Measurements from ENCODE around the gene ST14.

ST14 gene

DNA sequence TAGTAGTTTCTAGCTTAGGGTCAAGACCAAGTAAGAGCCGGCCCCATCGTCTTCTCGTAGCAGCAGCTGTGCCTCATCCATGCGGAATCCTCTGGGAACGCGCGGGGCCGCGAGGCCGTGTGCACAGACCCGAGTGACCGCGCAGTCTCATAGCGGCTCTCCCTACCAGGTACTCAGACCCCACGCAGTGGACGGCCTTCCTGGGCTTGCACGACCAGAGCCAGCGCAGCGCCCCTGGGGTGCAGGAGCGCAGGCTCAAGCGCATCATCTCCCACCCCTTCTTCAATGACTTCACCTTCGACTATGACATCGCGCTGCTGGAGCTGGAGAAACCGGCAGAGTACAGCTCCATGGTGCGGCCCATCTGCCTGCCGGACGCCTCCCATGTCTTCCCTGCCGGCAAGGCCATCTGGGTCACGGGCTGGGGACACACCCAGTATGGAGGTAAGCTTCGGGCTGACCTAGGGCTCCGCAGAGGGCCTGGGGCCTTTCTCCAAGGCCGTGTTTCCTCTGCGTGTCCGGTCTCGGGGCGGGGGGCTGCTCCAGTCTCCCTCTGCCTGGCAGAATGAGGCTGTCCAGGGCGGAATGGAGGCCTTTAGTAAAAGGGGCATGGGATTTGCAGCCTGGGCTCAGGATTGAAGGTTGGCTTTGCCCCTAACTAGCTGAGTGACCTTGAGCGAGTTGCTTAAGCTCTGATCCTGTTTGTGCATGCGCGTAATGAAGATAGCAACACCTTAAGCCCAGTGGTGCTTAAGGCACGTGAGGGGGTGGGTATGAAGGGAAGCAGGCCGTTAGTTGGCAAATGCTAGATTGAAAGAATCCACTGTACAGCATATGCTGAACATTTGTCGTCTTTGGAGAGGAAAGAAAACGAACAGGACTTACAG lies 48.9 kb downstream of the ST14 start:
- DNase-seq (ENCODE audit: low read depth in 2 of 2), result no peak

DNA sequence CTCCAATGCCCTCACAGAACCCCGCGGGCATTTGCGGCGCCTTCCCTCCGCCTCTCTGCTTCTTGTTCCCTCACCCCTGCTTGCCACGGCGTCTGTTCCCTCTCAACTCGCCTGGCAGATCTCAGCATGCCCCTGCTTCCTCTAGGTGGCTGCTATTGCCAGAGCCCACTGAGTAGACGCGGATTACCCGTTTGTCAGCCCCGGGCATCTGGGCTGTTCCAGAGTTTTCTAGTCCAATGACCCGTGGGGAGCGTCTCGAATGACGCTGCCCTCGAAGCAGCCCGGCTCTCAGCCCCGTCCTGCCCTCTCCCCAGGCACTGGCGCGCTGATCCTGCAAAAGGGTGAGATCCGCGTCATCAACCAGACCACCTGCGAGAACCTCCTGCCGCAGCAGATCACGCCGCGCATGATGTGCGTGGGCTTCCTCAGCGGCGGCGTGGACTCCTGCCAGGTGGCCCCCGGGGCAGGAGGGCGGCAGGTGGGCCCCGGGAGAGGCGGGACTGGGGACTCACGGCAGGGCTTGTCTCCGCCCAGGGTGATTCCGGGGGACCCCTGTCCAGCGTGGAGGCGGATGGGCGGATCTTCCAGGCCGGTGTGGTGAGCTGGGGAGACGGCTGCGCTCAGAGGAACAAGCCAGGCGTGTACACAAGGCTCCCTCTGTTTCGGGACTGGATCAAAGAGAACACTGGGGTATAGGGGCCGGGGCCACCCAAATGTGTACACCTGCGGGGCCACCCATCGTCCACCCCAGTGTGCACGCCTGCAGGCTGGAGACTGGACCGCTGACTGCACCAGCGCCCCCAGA lies 49.7 kb downstream of the ST14 start:
- DNase-seq (ENCODE audit: low read depth in 2 of 2), result no peak

DNA sequence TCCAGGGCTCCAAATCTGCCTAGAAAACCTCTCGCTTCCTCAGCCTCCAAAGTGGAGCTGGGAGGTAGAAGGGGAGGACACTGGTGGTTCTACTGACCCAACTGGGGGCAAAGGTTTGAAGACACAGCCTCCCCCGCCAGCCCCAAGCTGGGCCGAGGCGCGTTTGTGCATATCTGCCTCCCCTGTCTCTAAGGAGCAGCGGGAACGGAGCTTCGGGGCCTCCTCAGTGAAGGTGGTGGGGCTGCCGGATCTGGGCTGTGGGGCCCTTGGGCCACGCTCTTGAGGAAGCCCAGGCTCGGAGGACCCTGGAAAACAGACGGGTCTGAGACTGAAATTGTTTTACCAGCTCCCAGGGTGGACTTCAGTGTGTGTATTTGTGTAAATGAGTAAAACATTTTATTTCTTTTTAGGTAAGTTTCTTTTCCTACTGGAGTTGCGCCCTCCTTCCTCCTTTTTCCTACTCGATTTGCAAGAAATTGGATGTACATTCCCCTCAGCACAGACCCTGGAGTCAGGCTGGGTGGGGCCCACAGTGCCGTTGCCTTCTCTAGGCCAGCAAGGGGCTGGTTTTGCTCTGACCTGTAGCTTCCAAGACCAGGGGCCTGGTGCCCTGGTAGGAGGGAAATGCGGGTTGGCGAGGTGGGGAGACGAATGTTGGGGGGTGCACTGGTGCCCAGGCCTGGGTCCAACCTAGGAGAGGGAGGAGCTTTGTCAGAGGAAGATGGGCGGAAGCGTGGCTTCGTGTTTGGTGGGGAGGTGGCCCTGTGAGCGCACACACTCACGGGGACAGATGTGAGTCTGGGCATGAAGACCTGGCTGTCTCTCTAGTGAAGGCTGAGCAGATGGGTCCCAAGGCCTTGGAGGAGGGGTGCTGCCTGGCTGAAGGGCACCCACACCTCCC lies 50.6 kb downstream of the ST14 start:
- no peak for DNase-seq (ENCODE audit: low read depth in 2 of 2)

DNA sequence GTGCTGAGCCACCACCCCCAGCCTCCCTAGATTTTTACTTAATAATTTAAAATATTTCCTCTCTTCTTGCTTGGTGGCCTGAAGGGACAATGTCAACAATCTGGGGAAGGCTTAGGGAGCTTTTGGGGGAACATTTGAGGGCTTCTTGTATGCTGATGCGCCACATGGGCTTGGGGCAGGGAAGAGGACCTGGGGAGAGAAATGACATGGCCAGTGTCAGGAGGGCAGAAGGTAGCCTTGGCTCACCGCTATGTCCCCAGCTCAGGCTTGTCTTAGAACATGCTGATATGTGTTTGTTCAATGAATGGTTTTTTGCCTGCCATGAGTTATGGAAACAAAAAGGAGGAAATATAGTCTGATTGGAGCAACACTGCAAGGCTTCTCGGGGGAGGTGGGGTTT lies 51.6 kb downstream of the ST14 start:
- DNase-seq (ENCODE audit: low read depth in 2 of 2), result no peak

DNA sequence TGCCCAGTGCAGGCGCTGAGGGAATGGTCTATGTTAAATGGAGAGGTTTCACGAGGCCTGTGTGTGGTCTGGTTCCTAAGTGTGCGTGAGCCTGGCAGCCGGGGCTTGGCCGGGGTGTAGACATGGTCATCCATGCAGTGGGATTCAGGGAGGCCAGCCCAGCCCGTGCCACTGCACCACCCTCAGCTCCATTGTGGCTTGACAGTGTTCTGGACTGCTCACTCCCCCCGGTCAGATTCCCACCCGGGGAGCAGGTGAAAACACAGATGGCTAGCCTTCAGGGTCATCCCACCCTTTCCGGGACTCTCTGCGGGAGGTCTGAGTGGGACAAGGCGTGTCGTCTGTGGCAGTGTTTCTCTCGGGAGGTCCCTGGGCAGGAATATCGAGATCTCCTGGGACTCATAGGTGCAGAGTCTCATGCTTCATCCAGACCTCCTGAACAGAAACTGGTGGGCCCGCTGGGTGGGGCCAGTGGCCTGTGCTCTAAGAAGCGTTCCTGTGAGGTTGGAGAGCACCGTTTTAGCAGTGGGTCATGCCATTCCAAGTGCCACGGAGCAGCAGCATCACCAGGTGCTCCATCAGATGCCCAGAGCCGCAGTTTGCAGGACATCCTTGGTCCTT lies 52.3 kb downstream of the ST14 start:
- no peak for DNase-seq (ENCODE audit: low read depth in 2 of 2)

DNA sequence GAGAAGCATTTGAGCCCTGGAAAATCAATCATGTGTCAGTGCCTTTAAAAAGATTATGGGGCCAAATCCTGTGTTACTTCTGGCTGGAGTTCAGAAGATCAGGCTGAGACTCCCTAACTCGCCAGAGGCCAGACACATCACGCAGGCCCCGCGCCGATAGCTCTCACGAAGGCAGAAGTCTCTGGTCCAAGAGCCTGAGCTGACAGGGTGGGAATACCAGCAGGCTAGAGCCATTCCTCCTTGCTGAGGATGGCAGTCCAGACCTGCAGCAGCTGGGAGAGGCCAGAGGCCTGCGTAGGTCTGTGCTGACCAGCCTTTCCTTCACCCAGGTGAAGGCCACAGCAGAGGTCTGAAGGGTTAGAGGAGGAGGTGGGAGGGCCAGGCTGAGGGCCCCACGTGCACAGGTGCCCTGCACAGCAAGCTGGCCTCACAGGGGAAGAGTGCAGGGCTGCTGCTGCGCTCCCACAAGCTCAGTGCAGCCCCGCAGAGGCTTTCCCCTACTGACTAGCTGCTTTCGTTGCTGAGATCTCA lies 52.9 kb downstream of the ST14 start:
- no peak for DNase-seq (ENCODE audit: low read depth in 2 of 2)

DNA sequence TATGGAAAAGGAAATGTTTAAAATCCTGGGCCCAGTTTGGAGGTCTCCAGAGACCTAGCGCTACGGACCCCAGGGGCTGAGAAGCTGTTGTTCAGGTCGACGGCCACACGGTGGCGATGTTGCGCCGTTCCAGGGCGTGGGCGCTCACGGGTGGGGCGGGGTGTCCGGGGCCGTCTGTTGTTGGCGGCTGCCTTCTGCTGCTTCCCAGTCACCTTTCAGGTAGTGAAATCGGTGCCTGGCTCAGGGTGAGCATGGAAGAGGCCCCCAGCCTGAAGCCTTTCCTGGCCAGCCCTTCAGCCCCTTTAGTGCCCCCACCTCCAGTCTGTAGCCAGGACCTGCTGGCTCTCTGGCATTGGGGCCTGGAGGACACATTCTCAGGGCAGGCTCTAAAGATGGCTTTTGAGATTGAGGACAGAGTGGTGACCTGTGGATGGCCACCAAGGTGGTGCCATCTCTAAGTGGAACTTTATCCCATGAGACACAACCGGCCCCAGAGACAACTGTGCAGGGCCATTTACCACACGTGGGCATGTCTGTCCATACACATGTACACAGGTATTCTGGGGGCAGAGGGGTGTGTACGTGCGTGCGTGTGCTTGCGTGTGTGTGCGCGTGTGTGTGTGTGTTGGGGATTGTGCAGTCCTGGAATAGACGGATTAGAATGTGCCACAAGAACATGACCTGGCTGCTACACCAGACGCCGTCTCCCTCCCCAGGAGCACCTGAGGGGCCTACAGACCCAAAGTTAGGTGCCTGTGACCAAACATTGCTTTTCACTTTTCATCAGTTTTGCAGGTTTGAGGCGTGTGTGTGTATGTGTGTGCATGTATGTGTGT lies 53.8 kb downstream of the ST14 start:
- DNase-seq (ENCODE audit: low read depth in 2 of 2), result peak in 1 of 2 experiments; percentile 2

DNA sequence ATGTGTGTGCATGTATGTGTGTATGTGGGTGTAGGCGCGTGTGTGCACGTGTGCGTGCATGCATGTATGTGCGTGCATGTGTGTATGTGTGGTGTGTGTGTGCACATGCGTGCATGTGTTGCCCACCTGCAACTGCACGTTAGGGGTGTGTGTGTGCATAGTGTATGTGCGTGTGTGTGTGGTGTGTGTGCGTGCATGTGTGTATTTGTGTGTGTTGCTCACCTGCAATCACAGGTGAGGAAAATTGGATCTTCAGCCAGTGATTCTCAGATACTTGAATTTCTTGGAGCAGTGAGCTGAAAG lies 54.3 kb downstream of the ST14 start:
- no peak for DNase-seq (ENCODE audit: low read depth in 2 of 2)

DNA sequence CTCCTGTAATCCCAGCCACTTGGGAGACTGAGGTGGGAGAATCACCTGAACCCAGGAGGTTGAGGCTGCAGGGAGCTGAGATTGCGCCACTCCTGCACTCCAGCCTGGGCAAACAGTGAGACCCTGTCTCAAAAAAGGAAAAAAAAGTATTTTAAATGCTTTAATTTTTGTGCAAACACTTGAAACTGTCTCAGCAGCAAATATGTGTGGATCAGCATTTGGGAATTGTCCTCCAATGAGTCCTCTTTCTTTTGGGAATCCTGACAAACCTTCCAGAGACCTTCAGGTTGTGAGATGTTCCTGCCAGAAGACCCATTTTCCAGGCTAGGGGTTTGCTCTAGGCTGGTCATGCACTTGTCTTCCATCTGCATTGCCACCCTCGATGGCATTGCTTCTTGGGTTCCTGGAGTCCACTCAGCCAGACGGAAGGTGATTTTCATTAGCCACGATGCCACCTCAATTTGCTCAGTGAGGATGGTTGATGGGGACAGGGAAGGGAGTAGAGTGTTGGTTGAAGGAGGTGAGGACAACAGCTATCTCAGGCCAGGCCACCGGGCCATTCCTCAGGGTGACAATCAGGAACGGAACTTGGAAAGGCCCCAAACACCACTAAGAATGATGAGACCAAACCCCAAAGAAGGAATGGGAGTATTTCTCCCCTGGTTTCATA lies 55.4 kb downstream of the ST14 start:
- no peak for DNase-seq (ENCODE audit: low read depth in 2 of 2)

DNA sequence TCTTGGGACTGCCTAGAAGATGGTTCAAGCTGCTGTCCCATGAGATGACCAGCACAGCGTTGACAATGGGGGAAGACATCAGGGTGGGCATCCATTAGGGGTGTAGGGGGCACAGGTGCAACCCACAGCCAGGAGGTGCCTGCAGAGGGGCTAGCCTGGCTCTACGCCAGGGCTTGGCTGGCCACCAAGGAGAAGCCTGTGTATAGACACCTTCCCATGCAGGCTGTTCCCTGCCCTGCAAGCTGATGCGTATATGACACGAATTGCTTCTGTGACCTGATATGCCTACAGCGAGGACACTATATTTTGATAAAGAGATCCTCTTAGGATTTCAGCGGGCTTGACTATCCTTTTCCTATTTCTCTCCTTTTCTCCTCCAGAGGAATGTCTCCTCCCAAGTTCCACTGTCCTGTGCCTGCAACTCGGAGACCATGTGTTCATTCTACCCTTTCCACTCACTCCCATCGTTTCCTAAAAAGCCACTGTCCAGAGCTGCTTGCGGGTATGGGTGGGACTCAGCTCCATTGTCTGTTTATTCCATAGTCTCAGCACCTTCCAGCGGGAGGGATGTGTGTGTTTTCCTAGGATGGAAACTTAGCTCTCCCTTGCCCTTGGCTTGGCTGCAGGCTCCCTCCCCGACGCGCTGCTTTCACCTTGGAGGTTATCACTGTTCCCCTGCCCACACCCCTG lies 56.1 kb downstream of the ST14 start:
- no peak for DNase-seq (ENCODE audit: low read depth in 2 of 2)

DNA sequence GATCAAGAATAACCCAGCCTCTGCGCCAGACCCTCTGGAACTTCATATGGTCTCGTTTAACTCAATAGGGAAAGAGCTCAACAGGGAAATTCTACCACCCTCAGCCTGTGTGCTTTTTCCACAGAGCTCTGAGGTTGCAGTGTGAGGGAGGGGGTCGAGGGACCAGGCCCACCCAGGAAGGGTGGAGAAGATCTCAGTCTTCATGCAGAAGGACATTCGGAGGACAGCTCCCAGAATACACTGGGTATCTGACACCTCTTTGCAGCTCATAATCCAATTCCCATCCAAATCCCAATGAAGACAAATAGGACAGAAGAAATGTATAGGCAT lies 56.6 kb downstream of the ST14 start:
- DNase-seq (ENCODE audit: low read depth in 2 of 2), result no peak

DNA sequence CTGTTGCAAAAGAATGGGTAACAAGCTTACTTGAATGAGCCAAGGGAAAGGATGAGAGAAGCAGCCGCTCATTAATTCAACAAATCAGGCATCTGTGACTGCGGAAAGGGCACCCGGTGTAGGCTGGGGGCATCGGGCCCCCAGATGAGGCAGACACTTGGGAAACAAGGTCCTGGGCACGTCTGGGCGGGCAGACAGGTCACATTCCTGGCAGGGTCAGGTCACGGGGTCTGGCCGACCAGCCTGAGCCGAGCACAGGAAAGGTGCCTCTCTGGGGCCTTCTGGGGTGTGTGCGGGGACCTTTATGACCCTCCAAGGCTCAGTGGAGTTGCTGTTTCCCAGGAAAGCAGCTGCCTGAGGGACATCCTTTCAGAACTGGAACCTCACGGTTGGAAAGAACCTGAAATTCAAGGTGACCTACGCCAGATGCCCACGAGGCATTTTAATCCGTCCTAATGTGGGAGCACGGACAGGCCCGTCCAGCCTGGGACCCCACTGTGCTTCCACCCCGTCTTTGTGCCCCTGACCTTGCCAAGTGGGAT lies 57.1 kb downstream of the ST14 start:
- no peak for DNase-seq (ENCODE audit: low read depth in 2 of 2)

DNA sequence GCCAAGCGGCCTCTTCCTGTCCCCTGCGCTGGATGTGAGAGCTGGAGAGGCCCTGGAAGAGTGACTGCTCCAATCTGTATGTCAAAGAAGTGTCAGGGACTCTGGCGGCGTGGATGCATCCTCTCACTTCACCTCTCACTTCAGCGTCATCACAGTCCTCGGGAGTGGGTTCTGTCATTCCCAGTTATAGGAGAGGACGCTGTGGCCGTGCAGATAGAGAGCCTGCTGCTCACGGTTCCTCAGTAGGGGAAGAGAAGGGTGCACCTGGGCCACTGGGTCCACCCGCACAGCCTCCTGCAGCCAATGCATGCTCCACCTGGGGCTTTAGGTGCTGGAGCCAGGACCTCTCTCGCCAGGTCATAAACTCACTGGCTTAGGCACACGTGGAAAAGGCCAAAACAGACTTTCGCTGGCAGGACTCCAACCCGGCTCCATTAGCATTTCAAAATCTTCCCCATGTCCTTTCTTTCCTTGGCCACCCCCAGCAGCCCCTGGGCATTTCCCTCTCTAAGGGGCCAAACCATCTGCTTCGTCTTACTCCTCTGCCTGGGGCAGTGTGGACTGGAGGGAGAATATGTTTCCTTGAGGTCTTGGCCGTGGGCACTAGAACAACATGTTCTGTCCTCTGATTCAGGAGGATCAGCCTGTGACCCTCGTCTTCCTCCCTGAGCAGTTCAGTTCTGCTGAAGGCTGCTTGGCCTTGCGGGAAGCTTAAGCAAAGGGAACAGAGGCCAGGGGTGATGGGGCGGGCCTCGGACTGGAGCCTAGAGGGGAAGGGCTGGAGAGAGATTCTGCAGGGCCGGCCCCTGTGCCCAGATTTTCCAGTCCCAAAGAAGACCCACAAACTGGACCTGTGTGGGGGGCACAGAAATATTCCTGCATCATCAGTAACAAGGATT lies 57.8 kb downstream of the ST14 start:
- no peak for DNase-seq (ENCODE audit: low read depth in 2 of 2)

DNA sequence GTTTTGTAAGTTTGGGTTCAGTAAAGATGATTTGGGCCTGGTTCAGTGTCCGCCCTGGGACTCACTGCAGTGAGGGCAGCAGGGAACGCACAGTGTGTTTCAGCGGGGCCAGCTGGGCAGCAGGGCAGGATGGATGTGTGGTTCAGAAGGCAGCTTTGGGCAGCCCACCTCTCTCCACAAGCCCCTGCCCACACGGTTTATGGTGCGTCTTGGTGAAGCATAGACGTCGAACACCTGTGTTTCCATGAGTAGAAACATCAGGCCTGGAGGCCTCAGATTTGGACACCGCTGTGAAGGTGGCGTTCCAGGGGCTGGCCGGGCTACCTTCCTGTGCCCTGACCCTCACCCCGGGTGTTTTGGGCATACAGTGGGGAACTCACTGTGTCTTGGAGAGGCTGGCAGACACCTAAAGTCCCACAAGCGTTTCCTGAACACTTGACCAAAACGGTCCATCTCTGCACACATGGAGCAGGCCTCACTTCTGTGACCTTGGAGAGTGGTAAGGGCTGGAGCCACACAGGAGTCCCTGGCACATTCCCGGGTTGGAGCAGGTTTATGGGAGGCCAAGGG lies 59.0 kb downstream of the ST14 start:
- DNase-seq (ENCODE audit: low read depth in 2 of 2), result no peak

DNA sequence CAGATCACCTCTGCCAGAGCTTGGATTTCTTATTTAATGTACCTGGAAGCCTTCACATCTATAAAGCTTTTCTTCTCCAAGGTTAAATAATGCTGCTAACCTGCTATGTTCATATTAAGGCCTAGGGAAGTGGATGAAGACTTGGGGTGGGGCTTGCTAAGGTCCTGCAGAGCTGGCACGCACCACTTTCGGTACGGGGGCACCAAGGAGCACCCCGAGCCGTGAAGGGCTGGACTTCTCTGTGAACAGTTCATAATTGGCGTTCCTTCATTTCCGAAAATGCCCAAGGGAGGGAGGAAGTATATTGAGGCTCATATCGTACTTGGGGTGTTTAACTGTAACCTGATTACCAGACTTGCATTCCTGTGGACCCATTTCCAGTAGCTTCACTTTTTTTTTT lies 59.6 kb downstream of the ST14 start:
- DNase-seq (ENCODE audit: low read depth in 2 of 2), result no peak

DNA sequence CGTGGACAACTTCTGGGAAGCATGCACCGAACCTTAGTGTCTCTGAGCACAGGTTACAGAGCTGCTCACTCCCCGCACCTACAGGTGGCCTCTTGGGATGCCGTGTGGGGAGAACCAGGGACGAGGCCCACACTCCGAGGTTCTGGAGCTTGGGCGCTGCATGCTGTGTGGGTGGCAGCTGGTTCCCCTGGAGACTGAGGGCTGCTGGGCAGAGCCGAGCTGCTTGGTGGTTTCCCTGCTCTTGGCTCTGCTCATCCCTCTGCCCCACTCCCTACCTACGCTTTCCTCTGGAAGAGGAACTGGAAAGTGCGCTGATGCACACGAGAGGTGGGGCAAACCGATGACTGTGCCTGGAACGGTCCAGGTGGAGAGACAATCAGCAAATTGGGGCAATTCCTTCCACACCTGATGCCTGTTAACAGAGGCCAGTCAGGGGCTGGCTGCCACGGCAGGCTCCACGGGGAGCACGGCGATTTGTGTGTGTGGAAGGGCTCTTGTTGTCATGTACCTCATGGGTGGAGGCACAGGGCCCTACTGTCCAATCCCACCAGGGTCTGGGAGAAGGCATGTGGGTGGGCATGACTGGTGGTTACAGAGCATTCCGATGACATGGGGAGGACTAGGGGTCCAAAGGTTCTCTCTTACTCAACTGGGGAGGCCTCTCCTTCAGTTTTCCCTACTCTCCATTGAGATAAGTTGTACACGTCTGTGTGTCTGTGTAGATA lies 60.9 kb downstream of the ST14 start:
- no peak for DNase-seq (ENCODE audit: low read depth in 2 of 2)

DNA sequence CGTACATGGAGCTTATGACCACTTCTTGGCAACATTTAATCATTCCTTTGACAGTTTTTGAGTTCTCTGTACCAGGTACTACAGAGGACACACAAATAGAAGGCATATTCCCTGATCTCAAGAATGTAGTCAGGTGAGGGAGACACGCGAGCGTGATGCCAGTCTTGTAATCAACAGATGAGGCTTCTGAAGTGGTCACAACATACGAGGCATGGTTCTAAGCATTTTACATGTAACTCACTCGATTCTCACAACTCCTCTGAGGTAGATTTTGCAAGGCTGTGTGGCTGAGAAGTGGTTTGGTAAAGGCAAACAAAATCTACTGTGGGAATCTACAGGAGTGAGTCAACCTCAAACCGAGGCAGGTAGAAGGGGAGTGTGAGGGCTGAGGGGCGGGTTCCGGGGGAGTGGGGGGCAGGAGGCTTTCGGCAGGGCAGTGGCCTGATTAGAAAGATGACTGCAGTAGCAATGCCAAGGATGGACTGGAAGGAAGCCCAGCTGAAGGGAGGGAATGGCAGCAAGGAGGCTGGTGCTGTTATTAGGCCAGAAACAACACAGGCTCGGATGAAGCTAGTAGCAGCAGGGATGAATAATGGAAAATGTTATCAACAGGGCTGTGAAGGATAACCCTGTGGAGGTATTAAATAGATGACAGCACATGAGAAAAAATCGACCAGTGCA lies 63.8 kb downstream of the ST14 start:
- DNase-seq (ENCODE audit: low read depth in 2 of 2), result no peak

Data from fibroblast of skin of left biceps (primary cell).